Cardiac ventricle fibroblast (primary cell): ENCODE measurements around the gene SPTLC3. TPM values are rescaled to one million over a fixed set of nuclear protein-coding genes. Genes with fewer than 3 reads are reported as not detected.

ENCODE experiments used
- total RNA-seq: library from RNA; depleted of rRNA; stranded (reverse); fragments of >200 nt; gene quantifications from 2 replicates; pipeline ENCODE4 v1.2.3, GENCODE V29; 2015

The SPTLC3 gene
- total RNA-seq = 11.0 and 13.9 TPM in 2 replicates

DNA sequence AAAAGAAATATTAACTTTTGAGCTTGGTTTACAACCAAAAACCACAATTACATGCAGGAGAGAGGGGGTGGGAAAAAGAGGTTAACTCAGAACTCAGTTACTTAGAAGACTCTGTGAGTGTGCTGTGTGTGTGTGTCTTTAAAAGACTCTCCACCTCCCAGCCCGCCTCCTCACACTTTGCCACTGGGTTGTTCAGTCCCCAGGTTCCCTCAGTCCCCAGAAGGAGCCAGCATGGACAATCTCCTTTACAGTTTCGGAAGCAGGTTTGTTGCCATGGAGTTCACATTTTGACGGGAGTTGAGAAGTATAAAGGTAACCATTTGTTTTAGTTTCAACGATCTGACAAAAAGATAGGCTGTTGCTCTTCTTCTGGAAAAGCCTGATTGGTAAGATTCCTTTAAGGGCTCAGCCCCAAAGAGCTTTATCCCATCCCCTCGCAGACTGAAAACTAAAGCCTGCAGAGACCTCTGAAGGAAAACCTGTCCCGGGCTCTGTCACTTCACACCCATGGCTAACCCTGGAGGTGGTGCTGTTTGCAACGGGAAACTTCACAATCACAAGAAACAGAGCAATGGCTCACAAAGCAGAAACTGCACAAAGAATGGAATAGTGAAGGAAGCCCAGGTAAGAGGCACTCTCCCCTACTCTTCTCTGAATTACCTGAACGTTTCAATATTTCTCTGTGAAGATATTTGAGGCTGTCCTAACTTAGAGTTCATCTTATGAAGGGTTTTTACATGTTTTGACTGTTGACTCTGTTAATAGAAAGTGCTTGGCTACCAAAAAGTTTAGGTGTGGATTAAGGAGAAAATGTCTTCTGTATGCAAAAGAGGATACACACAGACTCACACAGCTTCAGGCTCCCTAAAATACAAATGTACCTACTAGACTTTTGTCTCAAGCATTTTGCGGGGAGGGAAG is at the start of gene SPTLC3:
Gene SPTLC3 (plus strand): TSS at position 212 of the 921 bp plus-strand sequence. CDS start 296 bp downstream, at position 508.

Other genes starting within 250 kb of the SPTLC3 start
- not detected in 2 replicates for gene ISM1, start 212.3 kb downstream of the SPTLC3 start, total RNA-seq